WERI-Rb-1 (cell line): ENCODE data around the gene CTSL.

ENCODE experiments used
- DNase-seq: peaks from one replicate; pipeline ENCODE4 v3.0.0-alpha.2; 2020
- H3K27ac ChIP-seq: fragments of 250-450 bp; sonication (Bioruptor Pico); 2 replicates; pipeline ENCODE4 v1.5.1; 2020; ENCODE audit warnings: mild to moderate bottlenecking, moderate library complexity
- H3K27me3 ChIP-seq: fragments of 250-450 bp; sonication (Bioruptor Pico); 2 replicates; pipeline ENCODE4 v1.5.1; 2021; ENCODE audit warnings: mild to moderate bottlenecking, low read depth, moderate library complexity; ENCODE audit not compliant: insufficient read depth, severe bottlenecking
- H3K36me3 ChIP-seq: fragments of 250-450 bp; sonication (Bioruptor Pico); 2 replicates; pipeline ENCODE4 v1.5.1; 2020; ENCODE audit warnings: mild to moderate bottlenecking, moderate library complexity
- H3K4me3 ChIP-seq: 2 replicates; pipeline ENCODE4 v1.5.1; 2011; ENCODE audit warnings: low read depth, mild to moderate bottlenecking, control low read depth, low read length
- H3K9me3 ChIP-seq: fragments of 250-450 bp; sonication (Bioruptor Pico); 2 replicates; pipeline ENCODE4 v1.5.1; 2021; ENCODE audit warnings: mild to moderate bottlenecking, moderate library complexity; ENCODE audit not compliant: severe bottlenecking
- TF ChIP-seq, protein P1 (sequence below): IDR thresholded peaks from 2 replicates; pipeline ENCODE4 v1.5.1; 2011; ENCODE audit warnings: low read depth, mild to moderate bottlenecking, control low read depth, inconsistent platforms, low read length

The CTSL gene

DNA sequence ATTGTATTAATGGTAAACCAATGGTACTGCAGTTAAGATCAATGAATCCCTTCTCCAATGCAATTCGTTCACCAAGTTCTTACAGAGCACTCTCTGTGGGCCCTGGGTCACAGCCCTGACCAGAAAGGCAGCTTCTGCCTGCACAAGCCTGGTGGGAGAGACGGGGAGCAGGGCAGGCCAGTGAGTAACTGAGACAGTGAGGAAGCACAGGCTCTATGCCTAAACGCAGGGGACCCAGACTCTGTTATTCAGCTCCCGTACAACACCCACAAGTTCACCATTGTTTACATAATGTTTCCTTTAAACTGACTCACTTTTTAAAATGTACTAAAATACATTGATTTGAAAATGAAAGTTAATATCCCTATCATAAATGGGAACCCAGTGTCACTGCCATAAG, 40.5 kb upstream of the CTSL start:
- TF ChIP-seq, protein P1, sequence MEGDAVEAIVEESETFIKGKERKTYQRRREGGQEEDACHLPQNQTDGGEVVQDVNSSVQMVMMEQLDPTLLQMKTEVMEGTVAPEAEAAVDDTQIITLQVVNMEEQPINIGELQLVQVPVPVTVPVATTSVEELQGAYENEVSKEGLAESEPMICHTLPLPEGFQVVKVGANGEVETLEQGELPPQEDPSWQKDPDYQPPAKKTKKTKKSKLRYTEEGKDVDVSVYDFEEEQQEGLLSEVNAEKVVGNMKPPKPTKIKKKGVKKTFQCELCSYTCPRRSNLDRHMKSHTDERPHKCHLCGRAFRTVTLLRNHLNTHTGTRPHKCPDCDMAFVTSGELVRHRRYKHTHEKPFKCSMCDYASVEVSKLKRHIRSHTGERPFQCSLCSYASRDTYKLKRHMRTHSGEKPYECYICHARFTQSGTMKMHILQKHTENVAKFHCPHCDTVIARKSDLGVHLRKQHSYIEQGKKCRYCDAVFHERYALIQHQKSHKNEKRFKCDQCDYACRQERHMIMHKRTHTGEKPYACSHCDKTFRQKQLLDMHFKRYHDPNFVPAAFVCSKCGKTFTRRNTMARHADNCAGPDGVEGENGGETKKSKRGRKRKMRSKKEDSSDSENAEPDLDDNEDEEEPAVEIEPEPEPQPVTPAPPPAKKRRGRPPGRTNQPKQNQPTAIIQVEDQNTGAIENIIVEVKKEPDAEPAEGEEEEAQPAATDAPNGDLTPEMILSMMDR: no peak
- Histone ChIP-seq H3K36me3 (peaks cover 26% of the 10 kb centered on the region), H3K27ac (no peak overlapping the region), H3K27me3 (no peaks in the 10 kb centered on the region), H3K4me3 (no peak overlapping the region), H3K9me3 (no peaks in the 10 kb centered on the region)
- no peak for DNase-seq

DNA sequence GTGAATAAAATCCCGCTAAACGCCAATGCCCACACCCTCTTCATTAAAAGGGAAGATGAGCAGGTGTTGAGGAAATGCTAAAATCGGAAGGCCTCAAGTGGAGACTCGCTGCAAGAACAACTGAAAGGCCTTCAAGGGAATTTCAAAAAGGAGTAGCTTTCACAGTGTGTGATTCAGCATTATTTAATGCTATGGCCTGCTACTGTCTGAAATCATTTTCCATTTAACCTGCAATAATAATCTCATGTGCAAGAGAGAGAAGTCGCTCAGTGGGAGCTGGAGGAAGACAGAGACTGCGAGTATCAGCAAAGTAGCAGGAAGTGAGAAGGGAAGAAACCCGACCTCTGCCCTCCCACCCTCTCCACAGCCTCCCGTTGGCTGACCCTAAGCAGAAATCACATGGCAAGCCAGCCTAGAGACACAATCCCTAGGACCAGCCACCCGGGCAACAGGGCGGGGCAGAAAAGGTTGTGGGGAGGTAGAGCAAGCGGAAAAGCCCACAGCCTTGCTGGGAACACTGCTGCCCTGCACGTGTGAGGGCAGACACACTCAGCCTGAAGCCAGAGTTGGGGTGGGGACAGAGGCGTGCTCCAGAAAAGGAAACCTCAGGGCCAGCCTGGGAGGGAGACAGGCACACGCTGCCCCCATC, 39.9 kb upstream of the CTSL start:
- TF ChIP-seq, protein P1: no peak
- H3K36me3 ChIP-seq: peaks cover 26% of the 10 kb centered on the region
- no peak overlapping the region for H3K4me3 ChIP-seq
- H3K9me3 ChIP-seq: no peaks in the 10 kb centered on the region
- H3K27ac ChIP-seq: no peak overlapping the region
- DNase-seq: no peak
- no peaks in the 10 kb centered on the region for H3K27me3 ChIP-seq

DNA sequence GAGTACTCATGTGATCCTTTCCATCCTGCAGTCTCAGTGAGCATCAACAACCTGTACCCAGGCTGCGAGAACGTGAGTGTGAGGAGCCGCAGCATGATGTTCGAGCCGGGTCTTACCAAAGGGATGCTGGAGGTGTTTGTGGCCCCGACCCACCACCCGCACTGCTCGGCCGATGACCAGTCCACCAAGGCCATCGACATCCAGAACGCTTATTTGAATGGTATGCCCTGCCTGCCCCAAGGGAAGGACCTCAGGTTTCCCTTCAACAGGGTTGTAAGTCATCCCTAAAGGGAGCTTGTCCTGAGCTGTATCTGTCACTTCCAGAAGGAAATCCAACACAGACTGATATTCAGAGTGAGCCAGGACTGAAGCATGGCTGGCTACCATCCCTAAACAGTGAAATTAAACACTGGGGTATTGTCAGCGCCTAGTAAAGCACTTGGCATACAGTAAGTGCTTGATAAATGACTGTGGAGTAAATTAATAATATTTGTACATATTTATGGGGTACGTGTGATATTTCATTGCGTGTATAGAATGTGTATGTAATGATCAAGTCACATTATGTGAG, 39.3 kb upstream of the CTSL start:
- no peak overlapping the region for H3K27ac ChIP-seq
- no peak for DNase-seq
- no peak overlapping the region for H3K4me3 ChIP-seq
- H3K36me3 ChIP-seq: peaks cover 23% of the 10 kb centered on the region
- H3K9me3 ChIP-seq: no peaks in the 10 kb centered on the region
- TF ChIP-seq, protein P1: no peak
- no peaks in the 10 kb centered on the region for H3K27me3 ChIP-seq

DNA sequence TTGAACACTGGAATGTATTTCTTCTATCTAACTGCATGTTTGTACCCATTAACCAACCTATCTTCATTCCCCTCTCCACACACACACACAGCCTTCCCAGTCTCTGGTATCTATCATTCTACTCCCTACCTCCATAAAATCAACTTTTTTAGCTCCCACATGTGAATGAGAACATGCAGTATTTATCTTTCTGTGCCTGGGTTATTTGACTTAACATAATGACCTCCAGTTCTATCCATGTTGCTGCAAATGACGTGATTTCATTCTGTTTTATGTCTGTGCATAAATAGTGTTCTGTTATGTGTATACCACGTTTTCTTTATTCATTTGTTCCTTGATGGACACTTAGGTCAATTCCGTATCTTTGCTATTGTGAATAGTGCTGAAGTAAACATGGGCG, 38.7 kb upstream of the CTSL start:
- Histone ChIP-seq H3K27ac (no peak overlapping the region), H3K36me3 (peaks cover 17% of the 10 kb centered on the region), H3K27me3 (no peaks in the 10 kb centered on the region), H3K4me3 (no peak overlapping the region), H3K9me3 (no peaks in the 10 kb centered on the region)
- DNase-seq: no peak
- TF ChIP-seq, protein P1: no peak

DNA sequence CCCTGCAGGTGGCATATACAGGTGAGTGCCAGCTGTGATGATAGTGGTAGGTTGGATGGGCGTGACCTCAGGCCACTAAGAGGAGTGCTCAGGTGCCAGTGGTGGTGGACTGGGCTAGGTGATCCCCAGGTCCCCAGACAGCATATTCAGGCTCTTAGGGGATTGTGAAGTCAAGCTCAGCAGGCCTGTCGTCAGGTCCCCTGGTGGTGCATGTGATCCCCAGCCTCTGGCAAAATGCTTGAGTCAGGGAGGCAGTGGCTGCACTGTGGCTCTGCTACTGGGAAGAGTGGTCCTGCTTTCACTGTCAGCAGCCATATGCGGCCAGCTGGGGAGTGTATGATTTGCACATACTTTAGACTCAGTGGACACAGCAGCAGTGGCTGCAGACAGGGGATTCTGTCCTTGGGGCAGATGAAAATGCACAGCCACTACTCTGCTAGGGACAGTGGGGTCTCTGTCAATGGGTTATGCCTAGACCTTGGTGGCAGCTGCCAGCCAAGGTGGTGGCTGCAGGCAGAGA, 31.6 kb upstream of the CTSL start:
- DNase-seq: no peak
- Histone ChIP-seq H3K27me3 (no peaks in the 10 kb centered on the region), H3K4me3 (no peak overlapping the region), H3K27ac (no peak overlapping the region), H3K36me3 (peaks cover 14% of the 10 kb centered on the region), H3K9me3 (no peaks in the 10 kb centered on the region)
- TF ChIP-seq, protein P1: no peak
